ENCODE results near the gene LRIT2. TPM values are rescaled to one million over a fixed set of nuclear protein-coding genes. Genes with fewer than 3 reads are reported as not detected.
A peak's percentile ranks its signal among the peaks of the same experiment; 100 is the strongest.

LRIT2 gene
- total and polyA plus RNA-seq, 4 donors: not detected

DNA sequence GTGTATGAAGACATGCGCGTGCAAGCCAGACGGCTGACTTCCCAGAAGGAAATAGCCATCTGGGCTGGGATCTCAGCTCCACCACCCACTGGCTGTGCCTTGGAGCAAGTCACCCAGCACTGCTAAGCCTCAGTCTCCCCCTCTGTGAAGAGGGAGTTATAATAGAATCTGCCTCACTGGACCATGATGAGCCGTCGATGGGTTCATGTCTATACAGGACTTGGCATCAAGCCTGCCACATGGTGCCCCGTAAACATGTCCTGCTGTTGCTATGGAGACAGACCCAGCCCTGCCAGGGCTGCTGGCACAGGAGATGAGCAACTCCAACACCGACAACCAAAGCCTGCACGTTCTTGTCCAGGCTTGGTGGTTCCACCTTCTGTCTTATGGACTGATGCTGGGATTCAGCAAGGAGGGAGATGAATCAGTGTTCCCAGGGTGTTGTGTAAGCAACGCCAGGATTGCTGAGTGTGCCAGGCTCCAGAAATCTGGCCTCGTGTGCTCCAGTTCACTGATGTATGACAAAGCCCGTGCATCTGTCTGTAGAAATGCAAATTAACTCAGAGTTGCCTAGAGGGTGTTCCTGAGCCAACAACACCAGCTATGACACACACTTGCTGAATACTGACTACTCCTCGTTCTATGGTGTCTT lies 46.2 kb downstream of the LRIT2 start:
- DNase-seq (no peak), ATAC-seq (ENCODE audit: insufficient read depth, low FRiP score) (peak; percentile 33)
- TF ChIP-seq, protein P1, sequence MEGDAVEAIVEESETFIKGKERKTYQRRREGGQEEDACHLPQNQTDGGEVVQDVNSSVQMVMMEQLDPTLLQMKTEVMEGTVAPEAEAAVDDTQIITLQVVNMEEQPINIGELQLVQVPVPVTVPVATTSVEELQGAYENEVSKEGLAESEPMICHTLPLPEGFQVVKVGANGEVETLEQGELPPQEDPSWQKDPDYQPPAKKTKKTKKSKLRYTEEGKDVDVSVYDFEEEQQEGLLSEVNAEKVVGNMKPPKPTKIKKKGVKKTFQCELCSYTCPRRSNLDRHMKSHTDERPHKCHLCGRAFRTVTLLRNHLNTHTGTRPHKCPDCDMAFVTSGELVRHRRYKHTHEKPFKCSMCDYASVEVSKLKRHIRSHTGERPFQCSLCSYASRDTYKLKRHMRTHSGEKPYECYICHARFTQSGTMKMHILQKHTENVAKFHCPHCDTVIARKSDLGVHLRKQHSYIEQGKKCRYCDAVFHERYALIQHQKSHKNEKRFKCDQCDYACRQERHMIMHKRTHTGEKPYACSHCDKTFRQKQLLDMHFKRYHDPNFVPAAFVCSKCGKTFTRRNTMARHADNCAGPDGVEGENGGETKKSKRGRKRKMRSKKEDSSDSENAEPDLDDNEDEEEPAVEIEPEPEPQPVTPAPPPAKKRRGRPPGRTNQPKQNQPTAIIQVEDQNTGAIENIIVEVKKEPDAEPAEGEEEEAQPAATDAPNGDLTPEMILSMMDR (IDR thresholded peaks at IDR 0.05; ENCODE audit: control extremely low read depth, extremely low read depth): no peak
- Histone ChIP-seq H3K4me1 (ENCODE audit: control insufficient read depth in 5 of 5, insufficient read depth in 5 of 5, low read length in 5 of 5) (no peaks in the 10 kb centered on the region), H3K9ac (ENCODE audit: insufficient read depth in 1 of 2, low read length in 2 of 2) (no peak overlapping the region), H3K4me3 (no peak overlapping the region), H3K36me3 (ENCODE audit: control insufficient read depth in 4 of 4, insufficient read depth in 4 of 4, low read length in 4 of 4) (no peaks in the 10 kb centered on the region), H3K27ac (ENCODE audit: low read depth in 1 of 2, low read length in 1 of 2) (no peak overlapping the region), H3K9me3 (ENCODE audit: control insufficient read depth in 4 of 4, insufficient read depth in 3 of 4, low read length in 3 of 4) (peaks cover 0 to 4% (median 0%) of the 10 kb centered on the region in 4 donors), H3K27me3 (ENCODE audit: control insufficient read depth in 3 of 3, insufficient read depth in 3 of 3, low read length in 2 of 3) (no peaks in the 10 kb centered on the region)
- WGBS, 2 donors: 69 to 75% methylated on average over 12 of the region's 12 CpGs

DNA sequence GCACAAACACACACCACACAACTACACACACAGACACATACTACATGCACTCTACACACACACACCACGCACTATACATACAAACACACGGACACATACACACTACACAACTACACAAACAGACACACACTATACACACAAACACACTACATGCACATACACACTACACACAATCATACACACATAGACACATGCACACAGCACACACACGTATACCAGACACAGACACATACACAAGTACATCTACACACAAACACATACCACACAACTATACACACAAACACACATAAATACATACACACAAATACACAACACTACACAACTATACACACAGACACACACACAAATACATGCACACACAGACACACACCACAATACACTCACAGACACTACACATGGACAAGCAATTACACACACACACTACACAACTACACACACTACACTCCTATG lies 47.2 kb downstream of the LRIT2 start:
- H3K27me3 ChIP-seq (ENCODE audit: control insufficient read depth in 3 of 3, insufficient read depth in 3 of 3, low read length in 2 of 3): no peaks in the 10 kb centered on the region
- no peaks in the 10 kb centered on the region for H3K36me3 ChIP-seq (ENCODE audit: control insufficient read depth in 4 of 4, insufficient read depth in 4 of 4, low read length in 4 of 4)
- no peak for ATAC-seq (ENCODE audit: insufficient read depth, low FRiP score)
- no peak overlapping the region for H3K27ac ChIP-seq (ENCODE audit: low read depth in 1 of 2, low read length in 1 of 2)
- 95 to 96% methylated on average over 3 of the region's 3 CpGs for WGBS, 2 donors
- no peaks in the 10 kb centered on the region for H3K4me1 ChIP-seq (ENCODE audit: control insufficient read depth in 5 of 5, insufficient read depth in 5 of 5, low read length in 5 of 5)
- no peak overlapping the region for H3K4me3 ChIP-seq
- no peak overlapping the region for H3K9ac ChIP-seq (ENCODE audit: insufficient read depth in 1 of 2, low read length in 2 of 2)
- TF ChIP-seq, protein P1 (IDR thresholded peaks at IDR 0.05; ENCODE audit: control extremely low read depth, extremely low read depth): no peak
- DNase-seq: no peak
- H3K9me3 ChIP-seq (ENCODE audit: control insufficient read depth in 4 of 4, insufficient read depth in 3 of 4, low read length in 3 of 4): peaks cover 0 to 4% (median 0%) of the 10 kb centered on the region in 4 donors

DNA sequence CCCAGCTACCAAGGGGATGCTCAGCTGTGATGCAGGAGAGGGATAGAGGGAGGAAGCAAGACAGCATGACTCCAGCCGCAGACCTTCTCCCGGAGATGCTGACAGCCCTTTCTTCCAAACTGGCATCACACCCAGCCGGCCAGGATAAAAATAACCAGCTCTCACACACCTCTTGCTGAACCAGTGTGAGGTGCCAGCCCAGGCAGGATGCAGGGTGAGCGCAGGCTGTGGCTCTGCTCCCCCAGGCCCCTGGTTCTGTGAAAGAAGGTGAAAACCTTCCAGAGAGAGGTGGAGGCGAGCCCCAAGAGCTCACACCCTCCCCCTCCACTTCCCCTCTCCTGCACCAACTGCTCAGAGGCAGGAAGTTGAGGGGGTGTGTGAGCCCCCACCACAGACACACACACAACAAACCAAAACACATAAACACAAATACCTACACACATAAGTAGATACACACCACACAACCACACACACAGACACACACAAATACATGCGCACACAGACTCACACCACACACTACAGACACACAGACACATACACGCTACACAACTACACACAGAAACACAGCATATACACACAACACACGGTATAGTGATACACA lies 47.7 kb downstream of the LRIT2 start:
- H3K36me3 ChIP-seq (ENCODE audit: control insufficient read depth in 4 of 4, insufficient read depth in 4 of 4, low read length in 4 of 4): no peaks in the 10 kb centered on the region
- H3K9ac ChIP-seq (ENCODE audit: insufficient read depth in 1 of 2, low read length in 2 of 2): no peak overlapping the region
- no peak for ATAC-seq (ENCODE audit: insufficient read depth, low FRiP score)
- no peaks in the 10 kb centered on the region for H3K27me3 ChIP-seq (ENCODE audit: control insufficient read depth in 3 of 3, insufficient read depth in 3 of 3, low read length in 2 of 3)
- H3K27ac ChIP-seq (ENCODE audit: low read depth in 1 of 2, low read length in 1 of 2): no peak overlapping the region
- 45 to 57% methylated on average over 8 of the region's 8 CpGs for WGBS, 2 donors
- no peaks in the 10 kb centered on the region for H3K4me1 ChIP-seq (ENCODE audit: control insufficient read depth in 5 of 5, insufficient read depth in 5 of 5, low read length in 5 of 5)
- no peak for DNase-seq
- TF ChIP-seq, protein P1 (IDR thresholded peaks at IDR 0.05; ENCODE audit: control extremely low read depth, extremely low read depth): no peak
- H3K4me3 ChIP-seq: no peak overlapping the region
- peaks cover 0 to 4% (median 0%) of the 10 kb centered on the region in 4 donors for H3K9me3 ChIP-seq (ENCODE audit: control insufficient read depth in 4 of 4, insufficient read depth in 3 of 4, low read length in 3 of 4)

All from lung (tissue), 12 donors.